GM19099 (cell line): ENCODE results near the gene KCNIP1.

ENCODE experiments used
- POLR2A ChIP-seq: IDR thresholded peaks from 3 replicates; pipeline ENCODE4 v1.6.1; 2011; ENCODE audit warnings: low read depth; ENCODE audit not compliant: insufficient read length; ENCODE audit errors: extremely low read depth

Gene KCNIP1

GRCh38 chr5:170534941-170535340 is 31.1 kb downstream of the KCNIP1 start:
- TF ChIP-seq POLR2A, result no peak

- TF ChIP-seq POLR2A, result no peak
Measured at GRCh38 chr5:170536525-170536924, 32.7 kb downstream of the KCNIP1 start.

DNA sequence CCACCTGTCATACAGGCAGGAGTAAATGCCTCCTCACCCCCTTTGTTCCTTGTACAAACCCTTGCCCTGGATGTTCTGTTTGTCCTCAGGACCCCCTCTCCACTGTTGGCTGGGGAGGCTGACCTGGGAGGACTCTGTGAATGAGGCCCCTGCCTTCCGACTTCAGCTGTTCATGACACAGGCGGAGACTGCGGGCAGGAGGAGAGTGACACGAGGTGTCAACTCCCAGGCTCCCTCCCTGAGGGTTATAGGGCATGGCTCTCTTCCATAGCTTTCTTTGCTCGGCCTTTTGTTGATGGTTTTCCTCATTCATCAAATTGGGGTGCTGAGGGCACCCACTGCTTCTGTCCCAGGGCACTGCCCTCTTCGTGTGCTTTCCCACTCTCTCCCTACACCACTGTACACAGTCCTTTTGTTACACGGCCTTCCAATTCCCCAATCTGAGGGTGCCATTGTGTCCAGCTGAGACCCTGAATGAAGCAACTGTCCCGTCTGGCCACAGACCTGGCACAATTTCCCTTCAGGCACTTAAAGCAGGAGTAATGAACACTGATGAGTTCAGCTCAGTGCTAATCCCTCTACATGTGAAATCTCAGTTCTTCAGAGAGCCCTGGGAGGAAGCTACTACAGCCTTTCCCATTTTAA is 33.8 kb downstream of the KCNIP1 start:
- no peak for TF ChIP-seq POLR2A

- no peak for TF ChIP-seq POLR2A
Measured at GRCh38 chr5:170538096-170538465, 34.3 kb downstream of the KCNIP1 start.

DNA sequence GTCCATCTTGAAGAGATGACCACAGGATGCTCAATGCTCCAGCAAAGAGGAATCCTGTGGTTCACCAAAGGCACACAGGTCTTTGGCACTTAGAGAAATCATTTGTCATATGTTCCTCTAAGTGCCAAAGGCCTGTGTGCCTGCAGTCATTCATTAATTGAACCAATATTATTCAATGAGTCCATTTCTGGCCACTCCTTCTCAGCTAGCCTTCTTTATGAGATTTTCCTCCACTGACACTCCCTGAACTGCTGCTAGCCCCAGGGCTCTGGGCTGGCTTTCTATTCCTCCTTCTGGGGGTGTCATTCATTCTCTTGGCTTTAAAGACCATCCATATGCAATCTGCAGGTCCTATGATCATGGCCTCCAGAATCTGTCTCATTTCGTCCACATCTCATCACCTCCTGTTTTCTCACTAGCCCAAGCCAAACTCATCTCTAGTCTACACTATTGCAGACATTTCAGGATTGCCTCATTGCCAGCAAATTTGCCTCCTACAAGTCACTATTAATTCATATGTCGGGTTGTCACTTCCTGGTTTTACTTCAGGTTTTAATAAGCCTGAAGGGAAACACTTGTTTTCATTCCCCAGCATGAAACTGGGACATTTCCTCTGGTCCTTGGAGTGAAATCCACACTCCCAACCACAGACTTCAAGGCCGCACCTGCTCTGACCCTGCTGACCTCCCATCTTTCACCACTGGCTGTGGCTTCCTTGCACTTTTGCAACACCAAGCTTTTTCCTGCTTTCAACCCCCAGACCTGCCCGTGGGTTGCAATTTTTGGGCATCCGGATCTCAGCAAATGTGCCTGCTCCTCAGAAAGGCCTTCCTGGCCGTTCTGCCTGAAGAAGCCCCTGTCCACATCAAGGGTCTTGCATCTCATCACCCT is 35.1 kb downstream of the KCNIP1 start:
- TF ChIP-seq POLR2A, result no peak

DNA sequence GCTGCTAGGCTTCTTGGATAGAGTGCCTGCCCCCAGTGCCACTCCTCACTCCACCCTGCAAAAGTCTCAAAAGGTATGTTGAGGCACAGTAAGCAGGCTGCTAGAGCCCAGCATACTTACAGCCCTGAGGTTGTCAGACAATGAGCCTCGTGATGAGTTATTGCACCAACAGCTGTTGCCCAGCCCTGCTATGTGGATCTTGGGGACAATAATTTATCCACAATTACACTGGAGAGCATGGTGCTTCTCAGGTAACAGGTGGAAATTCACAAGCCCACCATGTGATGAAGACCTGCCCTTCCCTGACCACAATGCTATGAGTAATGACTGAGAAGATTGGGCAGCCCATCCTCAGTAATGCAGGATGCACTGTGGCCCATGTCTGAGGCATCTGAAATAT is 36.5 kb downstream of the KCNIP1 start:
- TF ChIP-seq POLR2A, result no peak

DNA sequence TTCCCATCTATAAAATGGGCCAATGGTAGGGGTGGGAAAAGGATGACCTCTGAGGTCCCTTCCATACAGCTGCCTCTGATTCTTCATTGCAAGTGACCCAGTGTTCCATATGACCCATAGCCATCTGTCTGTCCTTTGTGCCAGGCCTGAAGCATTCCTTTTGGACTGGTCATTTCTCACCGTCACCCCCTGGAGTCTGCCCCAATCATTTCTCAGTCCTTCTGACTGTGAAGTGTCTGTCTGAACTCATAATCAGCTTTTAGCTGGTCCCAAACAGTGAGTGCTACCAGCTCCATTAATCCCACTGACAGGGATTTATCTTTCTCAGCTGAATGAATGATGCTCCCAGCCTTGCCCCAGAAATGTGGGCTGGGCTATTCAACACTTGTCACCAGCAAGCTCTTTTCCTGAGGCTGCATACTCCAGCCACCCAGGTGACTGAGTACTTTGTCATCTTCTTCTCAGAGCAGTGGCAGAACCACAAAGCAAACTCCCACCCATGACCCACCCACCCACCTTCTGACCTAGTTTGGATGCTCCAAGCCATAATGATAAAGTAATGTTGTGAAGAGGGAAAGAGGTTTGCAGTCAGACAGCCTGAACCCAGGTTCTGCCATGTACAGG is 37.4 kb downstream of the KCNIP1 start:
- no peak for TF ChIP-seq POLR2A

GRCh38 chr5:170542691-170543293 is 39.0 kb downstream of the KCNIP1 start:
- TF ChIP-seq POLR2A, result no peak

GRCh38 chr5:170545313-170545712 is 41.5 kb downstream of the KCNIP1 start:
- no peak for TF ChIP-seq POLR2A

DNA sequence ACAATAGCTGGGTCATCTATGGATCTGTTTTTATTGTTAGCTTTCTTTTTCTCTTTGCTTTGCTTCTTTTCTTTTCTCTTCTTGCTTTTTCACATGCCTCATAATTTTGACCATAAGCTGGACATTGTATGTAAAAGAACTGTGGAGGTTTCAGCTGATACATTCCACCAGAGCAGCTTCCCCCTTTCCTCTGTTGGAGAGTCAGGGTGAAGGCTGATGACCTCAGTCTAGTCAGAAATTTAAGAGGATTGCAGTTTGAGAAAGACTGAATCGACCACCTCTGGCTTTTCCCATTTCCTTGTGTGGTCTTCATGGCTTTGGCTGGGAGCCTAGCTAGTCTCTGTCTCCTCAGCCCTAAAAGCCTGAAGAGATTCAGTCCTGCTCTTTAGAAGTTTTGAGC is 42.0 kb downstream of the KCNIP1 start:
- no peak for TF ChIP-seq POLR2A

GRCh38 chr5:170546282-170546681 is 42.5 kb downstream of the KCNIP1 start:
- TF ChIP-seq POLR2A, result no peak

DNA sequence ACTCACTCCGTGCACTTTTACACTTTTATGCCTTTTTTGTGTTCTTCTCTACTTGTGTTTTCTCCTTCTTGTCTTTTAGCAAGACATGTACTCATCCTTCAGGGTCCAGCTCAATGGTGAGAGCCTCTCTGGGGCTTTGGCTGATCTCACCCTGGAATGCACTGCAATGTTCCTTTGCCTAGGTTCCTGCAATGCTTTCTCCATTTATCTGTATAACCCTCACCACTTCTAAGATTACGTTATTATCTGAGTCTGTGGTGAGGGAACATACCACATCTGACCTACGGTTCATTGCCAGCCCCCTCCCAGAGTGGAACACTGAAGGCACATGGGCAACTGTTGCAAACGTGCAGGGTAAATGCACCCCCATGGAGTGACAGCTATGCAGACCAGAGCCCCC is 47.3 kb downstream of the KCNIP1 start:
- TF ChIP-seq POLR2A, result no peak

- TF ChIP-seq POLR2A, result no peak
Measured at GRCh38 chr5:170551622-170552021, 47.8 kb downstream of the KCNIP1 start.

- TF ChIP-seq POLR2A, result no peak
Measured at GRCh38 chr5:170552621-170553115, 48.8 kb downstream of the KCNIP1 start.

GRCh38 chr5:170553218-170553617 is 49.4 kb downstream of the KCNIP1 start:
- TF ChIP-seq POLR2A, result no peak
